ENCODE measurements around the gene TRIM38.

DNA sequence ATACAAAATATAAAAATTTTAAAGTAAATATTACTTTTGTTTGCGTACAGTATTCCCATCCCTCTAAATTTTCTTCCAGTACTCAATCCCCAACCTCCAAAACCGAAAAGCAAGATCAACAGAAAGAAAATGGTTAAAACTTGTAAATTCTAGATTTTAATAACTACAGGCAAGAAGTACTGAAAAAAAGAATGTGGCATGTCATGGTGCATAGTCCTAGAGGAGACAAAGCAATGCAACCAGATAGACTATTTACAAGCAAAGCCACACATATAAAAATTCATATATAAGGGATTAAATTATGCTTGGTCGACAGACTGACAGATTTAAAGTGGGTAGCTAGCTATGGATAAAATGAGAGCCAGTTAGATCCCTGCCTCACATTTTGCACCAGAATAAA, 68.1 kb downstream of the TRIM38 start:
- TF ChIP-seq CTCF (IDR thresholded peaks at IDR 0.05) (no peak), POLR2A (IDR thresholded peaks at IDR 0.05) (no peak), POLR2AphosphoS5 (IDR thresholded peaks at IDR 0.05; ENCODE audit: insufficient read depth in 1 of 2, low read depth in 1 of 2) (no peak)
